SK-N-SH treated with all-trans-retinoic acid at 6 μM for 48 hours (cell line): ENCODE results near the gene TNFRSF9.

ENCODE experiments used
- ATAC-seq: fragments of 200-7000 bp; cut with Tn5 transposase; 3 replicates; pipeline ENCODE4 v1.9.1; 2020; ENCODE audit warnings: mild to moderate bottlenecking, moderate library complexity
- ARNTL ChIP-seq: fragments of 450-650 bp; formaldehyde crosslinking; IDR thresholded peaks from 2 replicates; pipeline ENCODE4 v1.5.0; 2020; ENCODE audit warnings: low read depth, mild to moderate bottlenecking, moderate library complexity, borderline replicate concordance
- BACH2 ChIP-seq: fragments of 250-450 bp; sonication (Bioruptor Pico); IDR thresholded peaks from 2 replicates; pipeline ENCODE4 v1.9.0; 2021; ENCODE audit warnings: mild to moderate bottlenecking, borderline replicate concordance
- CSDC2 ChIP-seq: fragments of 250-450 bp; sonication (Bioruptor Pico); IDR thresholded peaks from 2 replicates; pipeline ENCODE4 v1.5.0; 2020; ENCODE audit warnings: mild to moderate bottlenecking, moderate library complexity
- ESRRG ChIP-seq: fragments of 250-450 bp; sonication (Bioruptor Pico); IDR thresholded peaks from 2 replicates; pipeline ENCODE4 v1.6.1; 2021; ENCODE audit warnings: mild to moderate bottlenecking
- GLIS3 ChIP-seq: fragments of 250-450 bp; sonication (Bioruptor Pico); IDR thresholded peaks from 2 replicates; pipeline ENCODE4 v1.5.0; 2020; ENCODE audit warnings: mild to moderate bottlenecking, moderate library complexity
- ISL1 ChIP-seq: fragments of 250-450 bp; sonication (Bioruptor Pico); IDR thresholded peaks from 2 replicates; pipeline ENCODE4 v2.1.2; 2022; ENCODE audit warnings: mild to moderate bottlenecking, moderate library complexity
- OSR1 ChIP-seq: fragments of 250-450 bp; sonication (Bioruptor Pico); IDR thresholded peaks from 2 replicates; pipeline ENCODE4 v1.8.0; 2022; ENCODE audit warnings: moderate library complexity, mild to moderate bottlenecking, inconsistent platforms
- PATZ1 ChIP-seq: fragments of 250-450 bp; sonication (Bioruptor Pico); IDR thresholded peaks from 2 replicates; pipeline ENCODE4 v1.8.0; 2020; ENCODE audit warnings: mild to moderate bottlenecking, moderate library complexity, borderline replicate concordance
- PPARA ChIP-seq: fragments of 250-450 bp; sonication (Bioruptor Pico); IDR thresholded peaks from 2 replicates; pipeline ENCODE4 v1.5.0; 2020; ENCODE audit warnings: mild to moderate bottlenecking, borderline replicate concordance
- RARB ChIP-seq: fragments of 250-450 bp; sonication (Bioruptor Pico); IDR thresholded peaks from 2 replicates; pipeline ENCODE4 v1.8.0; 2021; ENCODE audit warnings: mild to moderate bottlenecking, moderate library complexity
- SNAI2 ChIP-seq: fragments of 250-450 bp; sonication (Bioruptor Pico); IDR thresholded peaks from 2 replicates; pipeline ENCODE4 v1.5.0; 2020; ENCODE audit warnings: mild to moderate bottlenecking, moderate library complexity
- TCF4 ChIP-seq: fragments of 250-450 bp; sonication (Bioruptor Pico); IDR thresholded peaks from 2 replicates; pipeline ENCODE4 v1.8.0; 2021; ENCODE audit warnings: mild to moderate bottlenecking, moderate library complexity, borderline replicate concordance
- TSHZ2 ChIP-seq: fragments of 250-450 bp; sonication (Bioruptor Pico); IDR thresholded peaks from 2 replicates; pipeline ENCODE4 v1.5.0; 2020; ENCODE audit warnings: mild to moderate bottlenecking, moderate library complexity
- ZFP3 ChIP-seq: fragments of 250-450 bp; sonication (Bioruptor Pico); IDR thresholded peaks from 2 replicates; pipeline ENCODE4 v1.5.0; 2020; ENCODE audit warnings: mild to moderate bottlenecking, moderate library complexity
- ZFP30 ChIP-seq: fragments of 450-650 bp; formaldehyde crosslinking; IDR thresholded peaks from 2 replicates; pipeline ENCODE4 v1.5.0; 2022; ENCODE audit warnings: mild to moderate bottlenecking, moderate library complexity
- ZNF565 ChIP-seq: fragments of 450-650 bp; formaldehyde crosslinking; conservative IDR thresholded peaks from 2 replicates; pipeline ENCODE4 v1.5.0; 2020; ENCODE audit warnings: low read depth, mild to moderate bottlenecking, moderate library complexity
- ZNF70 ChIP-seq: fragments of 450-650 bp; formaldehyde crosslinking; IDR thresholded peaks from 2 replicates; pipeline ENCODE4 v1.5.0; 2020; ENCODE audit warnings: mild to moderate bottlenecking, moderate library complexity
- TF ChIP-seq, protein P1 (sequence below): fragments of 250-450 bp; sonication (Bioruptor Pico); IDR thresholded peaks from 2 replicates; pipeline ENCODE4 v1.8.0; 2021; ENCODE audit warnings: low read depth, mild to moderate bottlenecking, moderate library complexity, borderline replicate concordance
- TF ChIP-seq, protein P2 (sequence below): fragments of 250-450 bp; sonication (Bioruptor Pico); IDR thresholded peaks from 2 replicates; pipeline ENCODE4 v1.5.1; 2021; ENCODE audit warnings: mild to moderate bottlenecking, moderate library complexity

TNFRSF9 gene

DNA sequence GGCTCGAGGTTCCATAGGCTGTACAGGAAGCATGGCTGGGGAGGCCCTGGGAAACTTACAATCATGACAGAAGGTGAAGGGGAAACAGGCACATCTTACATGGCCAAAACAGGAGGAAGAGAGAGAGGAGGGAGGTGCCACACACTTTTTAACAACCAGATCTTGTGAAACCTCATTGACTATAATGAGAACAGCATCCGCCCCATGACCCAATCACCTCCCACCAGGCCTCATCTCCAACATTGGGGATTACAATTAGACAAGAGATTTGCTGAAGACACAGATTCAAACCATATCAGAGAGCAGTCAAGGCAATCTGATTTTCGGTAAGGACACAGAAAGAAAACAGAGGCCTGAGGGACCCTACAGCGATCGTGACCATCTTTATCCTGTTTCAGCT, 41.7 kb downstream of the TNFRSF9 start:
- no peak for ATAC-seq
- no peak for TF ChIP-seq CSDC2 (CRISPR knock-in tag)
- no peak for TF ChIP-seq PPARA (CRISPR knock-in tag)
- TF ChIP-seq SNAI2 (CRISPR knock-in tag) = no peak

DNA sequence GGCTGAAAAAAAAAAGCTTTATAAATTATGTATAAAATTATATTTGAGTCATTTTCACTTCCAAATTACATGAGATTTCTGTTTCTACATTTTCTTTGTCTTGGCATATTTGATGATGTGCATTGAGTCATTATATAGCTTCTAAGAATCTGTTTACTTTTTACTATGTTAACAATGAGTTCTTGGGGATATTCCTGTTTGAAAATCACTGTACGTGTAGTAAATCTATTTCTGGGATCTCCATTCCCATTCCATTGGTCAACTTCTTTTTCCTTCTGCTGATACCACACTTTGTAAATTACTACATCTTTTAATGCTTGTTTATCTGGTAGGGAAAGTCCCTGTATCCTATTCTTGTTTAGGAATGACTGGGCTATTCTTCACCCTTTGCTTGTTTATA, 43.6 kb downstream of the TNFRSF9 start:
- TF ChIP-seq SNAI2 (CRISPR knock-in tag) = no peak
- no peak for TF ChIP-seq ZFP30
- TF ChIP-seq PATZ1 = no peak
- no peak for TF ChIP-seq TCF4

GRCh38 chr1:7893529-7894180, 47.0 kb downstream of the TNFRSF9 start:
- peak; percentile 92 for ATAC-seq

More for the DNA sequence above, 43.6 kb downstream of the TNFRSF9 start:
- ATAC-seq = no peak

GRCh38 chr1:7891804-7892203, 48.8 kb downstream of the TNFRSF9 start:
- TF ChIP-seq BACH2 (no peak), CSDC2 (CRISPR knock-in tag) (no peak), RARB (CRISPR knock-in tag) (no peak), ISL1 (no peak), ZFP3 (CRISPR knock-in tag) (no peak), PPARA (CRISPR knock-in tag) (no peak), ESRRG (CRISPR knock-in tag) (no peak), GLIS3 (no peak), OSR1 (CRISPR knock-in tag) (no peak), ZNF70 (CRISPR knock-in tag) (no peak)
- ATAC-seq = no peak

More at GRCh38 chr1:7893529-7894180, 47.0 kb downstream of the TNFRSF9 start:
- 0 out of 2 replicates have a peak, but pooled peaks have one; percentile 35 for TF ChIP-seq PATZ1
- TF ChIP-seq TSHZ2 (CRISPR knock-in tag) = no peak
- no peak for TF ChIP-seq BACH2
- no peak for TF ChIP-seq CSDC2 (CRISPR knock-in tag)

GRCh38 chr1:7890853-7891252, 49.8 kb downstream of the TNFRSF9 start:
- ATAC-seq = no peak
- TF ChIP-seq ZFP30 (no peak), TCF4 (no peak), PATZ1 (no peak), ISL1 (no peak), OSR1 (CRISPR knock-in tag) (no peak), ZFP3 (CRISPR knock-in tag) (no peak), ARNTL (CRISPR knock-in tag) (no peak), GLIS3 (no peak), ZNF70 (CRISPR knock-in tag) (no peak), ZNF565 (CRISPR knock-in tag) (no peak), RARB (CRISPR knock-in tag) (no peak), BACH2 (no peak)
- TF ChIP-seq, protein P1, sequence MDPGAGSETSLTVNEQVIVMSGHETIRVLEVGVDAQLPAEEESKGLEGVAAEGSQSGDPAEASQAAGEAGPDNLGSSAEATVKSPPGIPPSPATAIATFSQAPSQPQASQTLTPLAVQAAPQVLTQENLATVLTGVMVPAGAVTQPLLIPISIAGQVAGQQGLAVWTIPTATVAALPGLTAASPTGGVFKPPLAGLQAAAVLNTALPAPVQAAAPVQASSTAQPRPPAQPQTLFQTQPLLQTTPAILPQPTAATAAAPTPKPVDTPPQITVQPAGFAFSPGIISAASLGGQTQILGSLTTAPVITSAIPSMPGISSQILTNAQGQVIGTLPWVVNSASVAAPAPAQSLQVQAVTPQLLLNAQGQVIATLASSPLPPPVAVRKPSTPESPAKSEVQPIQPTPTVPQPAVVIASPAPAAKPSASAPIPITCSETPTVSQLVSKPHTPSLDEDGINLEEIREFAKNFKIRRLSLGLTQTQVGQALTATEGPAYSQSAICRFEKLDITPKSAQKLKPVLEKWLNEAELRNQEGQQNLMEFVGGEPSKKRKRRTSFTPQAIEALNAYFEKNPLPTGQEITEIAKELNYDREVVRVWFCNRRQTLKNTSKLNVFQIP (CRISPR knock-in tag) = no peak
- TF ChIP-seq, protein P2, sequence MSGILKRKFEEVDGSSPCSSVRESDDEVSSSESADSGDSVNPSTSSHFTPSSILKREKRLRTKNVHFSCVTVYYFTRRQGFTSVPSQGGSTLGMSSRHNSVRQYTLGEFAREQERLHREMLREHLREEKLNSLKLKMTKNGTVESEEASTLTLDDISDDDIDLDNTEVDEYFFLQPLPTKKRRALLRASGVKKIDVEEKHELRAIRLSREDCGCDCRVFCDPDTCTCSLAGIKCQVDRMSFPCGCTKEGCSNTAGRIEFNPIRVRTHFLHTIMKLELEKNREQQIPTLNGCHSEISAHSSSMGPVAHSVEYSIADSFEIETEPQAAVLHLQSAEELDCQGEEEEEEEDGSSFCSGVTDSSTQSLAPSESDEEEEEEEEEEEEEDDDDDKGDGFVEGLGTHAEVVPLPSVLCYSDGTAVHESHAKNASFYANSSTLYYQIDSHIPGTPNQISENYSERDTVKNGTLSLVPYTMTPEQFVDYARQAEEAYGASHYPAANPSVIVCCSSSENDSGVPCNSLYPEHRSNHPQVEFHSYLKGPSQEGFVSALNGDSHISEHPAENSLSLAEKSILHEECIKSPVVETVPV (CRISPR knock-in tag) = no peak
- TF ChIP-seq, all 23 proteins: peak for 0
